ENCODE data around the gene LUC7L2. TPM values are rescaled to one million over a fixed set of nuclear protein-coding genes. Genes with fewer than 3 reads are reported as not detected.
"Not testable (repeated sequence)": the region's sequence is repeated elsewhere in the genome, so short reads cannot be mapped to it uniquely, and the experiment has no call there.

Gene LUC7L2, protein sequence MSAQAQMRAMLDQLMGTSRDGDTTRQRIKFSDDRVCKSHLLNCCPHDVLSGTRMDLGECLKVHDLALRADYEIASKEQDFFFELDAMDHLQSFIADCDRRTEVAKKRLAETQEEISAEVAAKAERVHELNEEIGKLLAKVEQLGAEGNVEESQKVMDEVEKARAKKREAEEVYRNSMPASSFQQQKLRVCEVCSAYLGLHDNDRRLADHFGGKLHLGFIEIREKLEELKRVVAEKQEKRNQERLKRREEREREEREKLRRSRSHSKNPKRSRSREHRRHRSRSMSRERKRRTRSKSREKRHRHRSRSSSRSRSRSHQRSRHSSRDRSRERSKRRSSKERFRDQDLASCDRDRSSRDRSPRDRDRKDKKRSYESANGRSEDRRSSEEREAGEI
- 64.1 TPM for total RNA-seq

DNA sequence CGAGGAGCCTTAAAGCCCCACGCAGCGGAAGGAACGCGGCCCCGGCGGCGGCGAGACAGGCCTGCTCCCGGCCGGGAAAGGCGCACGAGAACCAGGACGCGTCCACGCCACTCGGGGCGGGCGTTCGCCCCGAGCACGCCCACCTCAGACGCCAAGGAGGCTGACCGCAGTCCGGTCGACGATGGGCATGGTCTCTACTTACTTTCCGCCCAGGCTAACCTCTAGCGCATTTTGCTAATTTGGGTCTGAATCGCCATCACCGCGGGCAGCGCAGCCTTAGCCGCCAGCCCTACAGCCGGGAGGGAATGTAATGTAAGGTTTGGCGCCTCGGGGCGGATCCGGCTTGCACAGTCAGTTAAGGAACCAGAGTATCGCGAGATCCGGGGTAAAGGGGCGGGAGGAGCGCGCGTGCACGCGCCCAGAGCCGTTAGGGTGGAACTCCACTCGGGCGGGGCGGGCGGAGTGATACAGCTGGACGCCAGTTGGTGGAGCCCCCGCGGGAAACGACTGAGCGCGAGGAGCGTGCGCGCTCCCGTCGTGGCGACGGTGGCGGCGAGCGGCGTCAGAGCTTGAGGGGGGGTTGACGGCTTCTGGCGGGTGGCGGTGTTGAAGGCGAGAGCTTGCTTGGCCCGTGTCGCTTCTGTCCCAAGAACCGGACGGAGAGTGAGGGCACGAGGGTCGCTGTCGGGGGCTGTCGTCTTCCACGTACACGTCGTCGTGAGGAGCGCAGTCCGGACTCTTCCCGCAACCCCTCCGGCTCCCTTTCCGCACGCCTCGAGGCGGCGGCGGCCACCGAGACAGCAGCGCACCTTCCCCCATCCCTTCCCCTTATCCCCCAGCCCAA is at the start of gene LUC7L2:
Gene LUC7L2, plus strand, starts transcription at position 529 of the 844 bp plus-strand sequence. CDS start 368 bp downstream, outside the sequence.
- peak; percentile 98 for DNase-seq

DNA sequence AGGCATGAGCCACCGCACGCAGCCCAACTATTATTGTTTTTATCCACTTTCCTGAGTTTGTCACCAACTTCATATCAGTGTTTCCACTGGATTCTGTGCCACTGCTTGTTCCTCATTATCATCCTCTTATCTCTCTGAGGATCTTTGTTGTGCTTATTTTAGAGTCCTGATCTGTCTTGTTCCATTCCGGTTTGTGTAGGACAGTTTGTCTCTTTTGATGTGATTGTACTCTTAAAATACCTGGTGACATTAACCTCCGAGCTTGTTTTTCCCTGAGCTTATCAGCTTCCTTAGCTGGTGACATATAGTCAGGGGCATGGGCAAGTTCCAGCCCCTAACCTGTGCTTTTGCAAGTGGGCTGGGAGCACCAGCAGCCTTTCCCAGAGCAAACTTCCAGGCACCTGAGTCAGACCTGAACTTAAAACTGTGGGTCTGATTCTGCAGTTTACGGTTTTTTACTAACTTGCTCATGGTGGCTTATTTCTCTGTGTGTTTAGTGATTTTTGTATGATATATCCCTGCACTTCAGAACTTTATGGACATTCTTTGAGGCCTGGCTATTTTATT is 41.7 kb upstream of the LUC7L2 start:
- DNase-seq: no peak

DNA sequence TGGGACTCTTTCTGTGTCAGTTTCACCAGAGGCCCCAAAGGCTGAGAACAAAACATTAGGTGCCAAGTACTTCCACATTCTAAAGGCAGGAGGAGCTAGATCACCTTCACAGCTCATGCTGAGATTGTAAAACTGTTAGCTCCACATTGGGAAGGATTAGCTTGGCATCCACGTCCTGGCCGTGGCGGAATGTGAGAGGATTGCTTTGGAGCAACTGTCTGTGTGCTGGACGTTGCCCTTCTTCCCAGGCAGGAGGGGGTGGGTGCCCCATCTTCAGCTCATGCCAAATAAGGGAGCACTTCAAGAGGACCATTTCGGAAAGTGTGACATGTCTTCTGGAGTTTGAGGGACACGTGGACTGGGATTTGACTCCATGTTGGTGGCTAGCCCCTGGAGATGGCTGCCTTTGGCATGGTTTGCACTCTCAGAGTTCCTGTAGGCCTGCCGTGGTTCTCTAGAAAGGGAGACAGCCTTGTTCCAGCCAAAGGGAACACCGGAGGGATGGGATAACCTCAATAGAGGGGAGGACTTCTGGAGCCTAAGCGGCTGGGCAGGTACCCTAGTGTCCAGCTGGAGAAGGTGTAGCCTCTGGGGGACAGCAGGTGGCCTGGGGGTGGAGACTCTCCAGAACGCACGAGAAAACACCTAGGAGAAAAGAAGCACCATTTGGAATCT is 38.5 kb upstream of the LUC7L2 start:
- DNase-seq: no peak

DNA sequence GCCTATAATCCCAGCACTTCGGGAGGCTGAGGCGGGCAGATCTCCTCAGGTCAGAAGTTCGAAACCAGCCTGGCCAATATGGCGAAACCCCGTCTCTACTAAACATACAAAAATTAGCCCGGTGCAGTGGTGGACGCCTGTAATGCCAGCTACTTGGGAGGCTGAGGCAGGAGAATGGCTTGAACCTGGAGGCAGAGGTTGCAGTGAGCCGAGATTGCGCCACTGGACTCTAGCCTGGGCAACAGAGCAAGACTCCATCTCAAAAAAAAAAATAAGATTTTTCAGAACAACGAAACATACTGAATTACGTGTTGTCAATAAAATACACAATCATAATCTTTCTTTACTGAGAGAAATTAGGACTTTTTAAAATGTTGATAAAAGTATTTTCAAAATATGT is 35.0 kb upstream of the LUC7L2 start:
- DNase-seq: not testable (repeated sequence)

DNA sequence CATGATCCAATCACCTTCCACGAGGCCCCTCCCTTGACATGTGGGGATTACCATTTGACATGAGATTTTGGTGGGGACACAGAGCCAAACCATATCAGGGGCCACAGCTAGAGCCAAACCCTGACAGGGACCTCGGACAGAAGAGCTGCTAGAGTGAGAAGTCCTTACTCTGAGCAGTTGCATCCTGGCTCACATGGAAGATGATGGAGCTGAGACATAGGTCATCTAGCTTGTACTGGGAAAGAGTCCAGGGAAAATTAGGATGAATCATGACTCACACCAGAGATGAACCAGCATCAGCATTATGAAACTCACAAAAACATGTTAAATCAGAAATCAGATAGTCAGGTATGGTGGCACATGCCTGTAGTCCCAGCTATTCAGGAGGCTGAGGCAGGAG is 31.3 kb upstream of the LUC7L2 start:
- DNase-seq: no peak

DNA sequence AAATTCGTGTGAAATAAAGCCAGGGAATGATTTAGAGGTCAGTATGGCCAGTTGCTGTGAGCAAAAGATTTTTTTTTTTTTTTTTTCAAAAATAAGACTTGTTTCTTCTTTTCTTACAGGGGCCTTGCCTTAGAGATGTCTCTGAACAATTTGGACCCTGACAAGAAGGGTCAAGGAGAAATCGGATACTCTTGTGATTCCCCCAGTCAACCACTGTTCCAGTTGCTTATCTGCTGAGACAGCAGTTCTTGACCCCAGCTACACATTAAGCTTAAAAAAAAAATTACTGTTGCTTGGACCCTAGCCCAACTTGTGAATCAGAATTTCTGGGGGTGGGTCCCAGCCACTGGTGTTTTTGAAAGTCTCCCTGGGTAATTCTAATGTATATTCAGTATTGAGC is 30.6 kb upstream of the LUC7L2 start:
- no peak for DNase-seq

DNA sequence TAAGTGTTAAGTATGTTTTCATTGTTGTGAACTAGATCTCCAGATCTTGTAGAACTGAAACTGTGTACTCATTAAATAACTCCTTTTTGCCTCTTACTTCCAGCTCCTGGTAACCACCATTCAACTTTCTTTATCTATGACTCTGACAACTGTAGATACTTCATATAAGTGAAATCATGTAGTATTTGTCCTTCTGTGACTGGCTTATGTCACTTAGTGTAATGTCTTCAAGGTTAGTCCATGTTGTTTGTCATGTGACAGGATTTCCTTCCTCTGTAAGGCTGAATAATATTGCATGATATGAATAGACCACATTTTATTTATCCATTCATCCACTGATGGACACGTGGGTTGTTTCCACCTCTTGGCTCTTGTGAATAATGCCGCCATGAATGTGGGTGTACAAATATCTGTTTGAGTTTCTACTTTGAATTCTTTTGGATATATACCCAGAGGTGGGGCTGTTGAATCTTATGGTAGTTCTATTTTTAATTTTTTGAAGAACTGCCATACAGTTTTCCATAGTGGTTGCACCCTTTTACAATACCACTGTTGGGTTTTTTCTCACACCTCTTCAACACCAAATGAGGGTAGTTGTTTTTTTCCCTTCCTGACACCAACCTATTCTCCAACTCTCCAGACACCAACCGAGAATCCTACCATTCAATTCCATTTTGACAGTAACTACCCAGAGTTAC is 29.2 kb upstream of the LUC7L2 start:
- DNase-seq: no peak

DNA sequence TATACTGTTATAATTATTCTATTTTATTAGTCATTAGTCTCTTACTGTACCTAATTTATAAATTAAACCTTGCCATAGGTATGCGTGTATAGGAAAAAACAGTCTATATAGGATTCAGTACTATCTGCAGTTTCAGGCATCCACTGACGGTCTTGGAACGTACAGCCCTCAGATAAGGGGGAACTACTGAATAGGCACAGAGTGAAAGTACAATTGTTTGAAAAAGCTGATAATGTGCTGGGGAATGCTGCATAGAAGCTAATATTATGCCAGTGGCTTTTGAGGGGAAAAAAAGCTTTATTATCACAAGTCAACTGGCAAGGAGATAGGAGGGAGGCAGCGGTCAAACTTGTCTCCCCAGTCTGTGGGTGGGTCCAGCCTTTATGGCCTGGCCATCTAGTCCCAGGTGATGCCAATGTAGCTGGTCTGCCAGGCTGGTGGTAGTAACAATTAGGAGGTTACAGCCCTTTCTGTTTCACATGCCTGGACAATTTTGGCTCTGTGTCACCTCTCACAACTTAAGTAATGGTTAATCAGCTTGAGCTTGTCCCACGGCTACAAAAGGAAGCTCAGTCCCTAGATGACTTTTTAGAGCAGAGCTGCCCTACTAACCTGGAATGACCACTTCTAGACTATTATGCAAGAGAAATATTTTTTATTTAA is 26.9 kb upstream of the LUC7L2 start:
- no peak for DNase-seq

DNA sequence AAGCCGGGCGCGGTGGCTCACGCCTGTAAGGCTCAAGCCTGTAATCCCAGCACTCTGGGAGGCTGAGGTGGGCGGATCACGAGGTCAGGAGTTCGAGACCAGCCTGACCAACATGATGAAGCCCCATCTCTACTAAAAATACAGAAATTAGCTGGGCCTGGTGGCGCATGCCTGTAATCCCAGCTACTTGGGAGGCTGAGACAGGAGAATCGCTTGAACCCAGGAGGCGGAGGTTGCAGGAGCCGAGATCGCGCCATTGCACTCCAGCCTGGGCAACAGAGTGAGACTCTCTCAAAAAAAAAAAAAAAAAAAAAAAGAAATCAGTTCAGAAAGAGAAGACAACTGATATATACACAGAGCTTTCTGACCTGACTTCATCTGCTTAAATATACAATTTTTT is 26.3 kb upstream of the LUC7L2 start:
- DNase-seq: not testable (repeated sequence)

DNA sequence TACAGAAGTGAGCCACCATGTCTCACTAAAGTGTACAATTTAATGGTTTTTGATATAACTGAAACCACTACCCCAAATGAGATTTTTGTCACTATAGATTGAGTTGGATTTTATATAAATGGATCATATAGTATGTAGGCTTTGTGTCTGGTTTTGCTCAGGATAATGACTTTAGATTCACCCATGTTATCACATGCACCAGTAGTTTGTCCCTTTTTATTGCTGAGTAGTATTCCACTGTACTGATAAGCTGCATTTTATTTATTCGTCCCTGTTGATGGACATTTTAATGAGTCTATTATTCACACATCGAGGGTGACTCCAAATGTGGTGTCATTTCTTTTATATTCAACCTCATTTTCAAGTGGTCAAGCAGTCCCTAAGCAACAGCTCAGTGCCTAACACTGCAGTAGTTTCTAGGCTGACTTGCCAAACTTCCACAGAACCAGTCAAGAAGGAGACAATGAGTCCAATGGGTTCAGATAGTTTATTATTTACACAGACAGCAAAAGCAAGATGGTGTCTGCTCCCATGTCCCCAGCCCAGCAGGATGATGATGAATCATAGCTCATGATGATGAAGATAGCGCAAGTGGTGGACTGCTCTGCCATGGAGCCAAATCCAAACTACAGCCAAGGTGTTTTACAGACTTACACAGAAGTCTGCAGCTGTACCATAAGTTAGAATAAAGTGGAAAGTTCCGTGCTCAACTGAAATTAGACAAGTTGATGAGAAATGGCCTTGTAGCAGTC is 25.1 kb upstream of the LUC7L2 start:
- DNase-seq: no peak

DNA sequence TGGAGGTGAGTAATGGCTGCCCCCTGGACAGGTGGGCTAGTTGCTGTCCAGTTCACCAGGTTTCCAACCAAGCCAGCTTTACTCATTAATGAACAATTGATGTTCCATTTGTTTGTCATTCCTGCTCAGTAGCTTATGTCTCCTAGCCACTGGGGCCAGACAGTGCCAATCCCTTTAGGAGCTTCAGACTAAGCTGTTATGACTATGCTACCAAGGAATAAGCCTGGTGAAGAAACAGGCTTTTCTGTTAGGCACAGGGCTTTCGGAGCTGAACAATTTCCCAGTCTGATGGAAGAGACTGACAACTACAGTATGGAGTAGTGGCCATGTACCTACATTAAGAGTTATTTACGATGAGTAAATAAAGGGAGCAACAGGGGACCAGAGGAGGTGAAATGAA is 20.7 kb upstream of the LUC7L2 start:
- no peak for DNase-seq

DNA sequence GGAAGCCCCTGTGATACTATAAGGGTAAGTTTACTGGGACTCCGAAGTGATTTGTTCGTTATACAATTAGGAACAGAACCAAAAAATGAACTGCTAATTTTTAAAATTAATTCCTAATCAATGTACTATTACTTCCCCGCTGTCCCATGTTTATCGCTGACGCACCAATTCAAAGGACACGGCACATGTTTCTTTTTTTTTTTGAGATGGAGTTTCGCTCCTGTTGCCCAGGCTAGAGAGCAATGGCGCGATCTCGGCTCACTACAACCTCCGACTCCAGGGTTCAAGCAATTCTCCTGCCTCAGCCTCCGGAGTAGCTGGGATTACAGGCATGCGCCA is 20.0 kb upstream of the LUC7L2 start:
- DNase-seq: no peak

DNA sequence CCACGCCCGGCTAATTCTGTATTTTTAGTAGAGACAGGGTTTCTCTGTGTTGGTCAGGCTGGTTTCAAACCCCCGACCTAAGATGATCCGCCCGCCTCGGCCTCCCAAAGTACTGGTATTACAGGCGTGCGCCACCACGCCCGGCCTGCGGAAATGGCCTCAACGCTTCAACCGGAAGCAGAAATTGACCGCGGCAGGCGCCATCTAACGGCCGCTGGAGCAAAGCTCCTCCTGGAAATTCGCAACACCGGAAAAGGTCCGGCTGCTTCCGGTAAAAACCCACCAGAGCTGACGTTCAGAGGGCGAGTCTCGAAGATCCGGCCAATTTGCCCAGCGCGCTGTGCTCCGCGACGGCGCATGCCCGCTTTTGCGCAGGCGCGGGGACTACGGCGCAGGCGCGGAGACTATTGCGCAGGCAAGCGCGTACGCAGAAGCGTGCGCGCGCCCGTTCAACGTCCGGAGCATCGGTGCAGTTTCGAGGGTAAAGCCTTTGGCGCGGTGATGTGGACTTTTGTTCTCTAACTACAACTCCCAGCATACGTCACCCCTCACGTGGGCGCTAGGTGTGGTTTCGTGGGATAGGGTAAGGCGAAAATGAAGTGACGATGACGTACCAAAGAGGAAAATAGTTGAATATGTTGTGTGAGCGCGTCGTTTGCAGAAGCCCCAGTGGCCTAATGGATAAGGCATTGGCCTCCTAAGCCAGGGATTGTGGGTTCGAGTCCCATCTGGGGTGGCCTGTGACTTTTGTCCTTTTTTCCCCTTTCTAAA is 19.5 kb upstream of the LUC7L2 start:
- peak; percentile 100 for DNase-seq

DNA sequence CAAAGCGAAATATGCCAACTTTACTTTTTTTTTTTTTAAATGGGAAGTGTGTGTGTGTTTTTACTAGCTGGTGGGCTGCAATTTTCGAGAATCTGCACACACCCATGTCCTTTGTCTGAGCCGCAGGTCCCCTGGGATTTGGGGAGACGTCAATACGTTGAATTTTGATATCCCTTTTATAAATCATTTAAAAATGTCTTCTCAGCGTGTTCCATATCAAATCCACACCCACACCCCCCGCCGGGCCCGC is 19.0 kb upstream of the LUC7L2 start:
- DNase-seq: no peak

DNA sequence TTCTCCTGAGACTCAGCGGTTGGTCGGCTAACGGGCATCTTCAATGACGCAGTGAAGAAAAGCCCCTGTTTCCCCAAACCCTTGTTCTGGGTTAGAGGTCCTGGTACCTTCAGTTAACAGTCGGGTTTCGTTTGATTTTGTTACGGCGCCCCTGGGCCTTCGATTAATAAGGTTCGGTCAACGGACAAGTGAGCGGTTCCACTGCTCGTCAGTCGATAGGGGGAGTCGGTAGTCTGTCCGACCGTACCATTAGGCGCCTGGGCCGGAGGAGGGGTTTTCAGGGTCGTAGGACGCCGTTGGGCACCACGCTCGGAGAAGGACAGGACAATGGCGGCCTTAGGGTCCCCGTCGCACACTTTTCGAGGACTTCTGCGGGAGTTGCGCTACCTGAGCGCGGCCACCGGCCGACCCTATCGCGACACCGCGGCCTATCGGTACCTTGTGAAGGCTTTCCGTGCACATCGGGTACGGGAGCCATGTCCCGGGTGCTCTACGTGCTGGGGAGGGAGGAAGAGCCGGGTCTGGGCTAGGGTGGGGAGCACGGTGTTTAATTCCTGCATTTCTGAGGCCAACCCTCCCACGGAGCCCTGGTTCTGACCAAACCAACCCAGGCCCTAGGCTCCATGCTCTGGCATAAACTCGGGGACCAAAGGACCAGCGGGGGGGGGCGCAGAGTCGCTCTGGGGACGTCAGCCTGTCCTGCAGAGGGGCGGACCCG is 18.5 kb upstream of the LUC7L2 start, which contains the start of gene FMC1:
Gene FMC1, plus strand, starts transcription at position 280 of the 718 bp plus-strand sequence. Its CDS starts 48 bp downstream, at position 328.
- DNase-seq: peak; percentile 93

DNA sequence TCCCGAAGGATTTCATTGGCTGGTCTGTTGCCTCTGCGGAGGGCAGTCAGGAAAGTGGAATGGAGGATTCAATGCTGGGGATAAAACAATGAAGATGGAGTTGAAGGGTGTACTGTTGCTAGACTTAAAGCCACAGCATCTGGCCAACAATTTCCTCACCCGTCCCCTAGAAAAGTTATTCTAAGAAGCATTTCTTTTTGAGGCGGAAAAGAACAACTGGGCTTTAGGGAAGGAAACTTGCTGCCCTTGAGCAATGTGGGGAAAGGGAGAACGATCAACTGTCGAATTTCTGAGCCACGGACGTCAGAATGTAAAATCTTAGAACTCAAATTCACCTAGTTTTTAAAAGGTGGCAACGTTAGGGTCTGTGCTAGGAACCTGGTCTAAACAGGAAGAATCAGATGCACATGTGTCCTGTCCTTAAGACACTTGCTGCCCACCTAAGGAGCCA is 17.9 kb upstream of the LUC7L2 start:
- DNase-seq: no peak

DNA sequence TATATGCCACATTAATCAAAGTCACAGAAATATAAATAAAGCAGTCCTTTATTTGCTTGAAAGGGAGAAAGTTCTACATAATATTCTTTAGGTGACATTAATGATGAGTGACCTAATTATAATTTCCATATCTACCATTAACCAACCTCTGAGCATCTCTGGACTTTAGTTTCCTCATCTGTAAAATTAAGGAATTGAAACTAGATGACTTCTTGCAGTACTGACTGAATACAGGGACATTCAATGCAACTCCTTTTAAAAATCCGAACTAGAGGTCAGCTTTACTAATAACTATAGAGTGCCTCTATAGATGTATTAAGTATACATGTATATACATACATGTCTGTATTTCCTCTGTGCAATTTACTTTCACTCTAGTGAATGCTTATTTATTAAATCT is 14.7 kb upstream of the LUC7L2 start:
- no peak for DNase-seq

DNA sequence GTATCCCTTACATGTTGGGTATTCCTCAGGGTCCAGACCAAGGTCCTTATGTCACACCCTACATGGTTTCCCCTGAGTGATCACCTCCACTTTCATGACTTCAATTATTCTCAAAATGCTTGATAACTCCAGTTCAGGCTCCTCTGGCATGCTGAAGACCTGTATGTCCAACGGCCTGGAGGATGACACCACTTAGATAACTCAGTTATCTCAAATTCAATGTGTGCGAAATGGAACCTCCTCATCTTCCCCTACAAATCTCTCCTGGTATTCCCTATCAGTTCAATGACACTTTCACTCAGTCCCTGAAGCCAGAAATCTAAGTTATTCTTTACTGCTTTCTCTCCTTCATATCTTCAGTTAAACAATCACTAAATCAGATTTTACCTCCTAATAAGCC is 8.7 kb upstream of the LUC7L2 start:
- no peak for DNase-seq

DNA sequence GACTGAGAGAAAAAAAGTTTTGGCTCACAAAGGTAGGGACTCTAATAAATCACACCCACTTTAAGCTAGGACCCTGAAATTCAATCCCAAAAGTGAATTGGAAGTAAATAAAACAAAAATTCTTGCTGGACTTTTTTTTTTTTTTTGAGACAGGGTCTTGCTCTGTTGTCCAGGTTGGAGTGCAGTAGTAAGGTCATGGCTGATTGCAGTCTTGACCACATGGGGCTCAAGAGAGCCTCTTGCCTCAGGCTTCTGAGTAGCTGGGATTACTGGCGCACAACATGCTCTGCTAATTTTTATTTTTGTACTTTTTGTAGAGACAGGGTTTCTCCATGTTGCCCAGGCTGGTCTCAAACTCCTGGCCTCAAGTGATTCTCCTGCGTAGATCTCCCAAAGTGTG is 5.0 kb upstream of the LUC7L2 start:
- DNase-seq: no peak

Measured in skin of body (tissue), 2 donors.